G401.6 (cell line): ENCODE measurements around the gene ADIPOR2.
"Not testable (repeated sequence)": the region's sequence is repeated elsewhere in the genome, so short reads cannot be mapped to it uniquely, and the experiment has no call there.

Experiments
- FAIRE-seq: peaks from 2 replicates; lab custom pipeline; 2012; peaks lifted over from hg19 to GRCh38; lab: Jason Lieb, UNC

Gene ADIPOR2

DNA sequence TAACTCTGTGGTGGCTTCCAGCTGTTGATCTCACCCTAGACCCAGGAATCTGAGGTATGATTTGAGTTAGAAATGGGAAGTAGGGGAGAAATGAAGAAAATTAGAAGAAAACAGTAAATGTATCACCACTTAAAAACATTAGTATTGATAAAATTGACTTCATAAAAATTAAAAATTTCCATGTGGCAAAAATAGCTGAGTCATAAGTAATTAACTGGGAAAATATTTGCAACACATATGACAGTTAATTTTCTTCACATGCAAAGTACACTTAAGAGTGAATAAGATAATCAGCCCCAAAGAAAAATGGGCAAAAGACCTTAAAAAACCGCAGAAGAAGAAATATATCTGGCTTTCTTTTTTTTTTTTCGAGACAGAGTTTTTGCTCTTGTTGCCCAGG is 25.5 kb upstream of the ADIPOR2 start:
- no peak for FAIRE-seq

DNA sequence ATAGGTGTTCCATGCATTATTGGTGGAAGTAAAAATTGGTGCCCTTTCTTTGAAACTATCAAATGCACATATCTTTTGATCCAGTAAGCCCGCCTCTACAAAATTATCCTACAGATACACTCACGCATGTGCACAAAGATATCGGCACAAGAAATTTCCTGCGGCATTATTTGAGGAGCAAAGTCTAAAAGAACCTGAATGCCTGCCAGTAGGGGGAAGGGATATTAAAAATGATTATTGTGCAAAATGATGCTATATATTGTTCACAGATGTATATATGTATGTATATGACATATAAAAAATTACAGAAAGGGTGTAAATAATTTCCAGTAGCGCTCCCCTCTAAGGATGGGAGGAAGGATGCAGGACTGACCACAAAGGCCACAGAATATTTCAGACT is 24.7 kb upstream of the ADIPOR2 start:
- FAIRE-seq, result no peak

DNA sequence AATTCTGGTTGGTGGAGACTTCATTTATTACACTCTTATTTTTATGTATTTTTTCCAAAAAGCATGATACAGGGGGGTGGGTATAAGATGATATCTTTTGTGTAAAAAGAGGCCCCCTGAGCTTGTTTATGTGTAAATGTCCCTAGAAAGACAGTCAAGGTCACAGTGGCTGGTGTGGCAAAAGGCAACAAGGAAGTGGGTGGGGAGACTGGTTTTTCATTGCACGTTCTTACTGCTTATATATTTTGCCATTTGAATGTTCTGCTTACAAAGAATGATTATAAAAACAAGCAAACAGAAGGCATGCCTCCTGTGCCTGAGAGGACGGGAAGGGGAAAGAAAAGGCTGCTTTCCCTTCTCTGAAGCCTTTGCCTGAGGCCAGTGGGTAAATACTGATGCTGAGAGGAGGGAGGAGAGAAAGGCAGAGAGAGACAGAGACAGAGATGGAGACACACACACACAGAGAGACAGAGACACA is 24.1 kb upstream of the ADIPOR2 start:
- FAIRE-seq, result no peak

DNA sequence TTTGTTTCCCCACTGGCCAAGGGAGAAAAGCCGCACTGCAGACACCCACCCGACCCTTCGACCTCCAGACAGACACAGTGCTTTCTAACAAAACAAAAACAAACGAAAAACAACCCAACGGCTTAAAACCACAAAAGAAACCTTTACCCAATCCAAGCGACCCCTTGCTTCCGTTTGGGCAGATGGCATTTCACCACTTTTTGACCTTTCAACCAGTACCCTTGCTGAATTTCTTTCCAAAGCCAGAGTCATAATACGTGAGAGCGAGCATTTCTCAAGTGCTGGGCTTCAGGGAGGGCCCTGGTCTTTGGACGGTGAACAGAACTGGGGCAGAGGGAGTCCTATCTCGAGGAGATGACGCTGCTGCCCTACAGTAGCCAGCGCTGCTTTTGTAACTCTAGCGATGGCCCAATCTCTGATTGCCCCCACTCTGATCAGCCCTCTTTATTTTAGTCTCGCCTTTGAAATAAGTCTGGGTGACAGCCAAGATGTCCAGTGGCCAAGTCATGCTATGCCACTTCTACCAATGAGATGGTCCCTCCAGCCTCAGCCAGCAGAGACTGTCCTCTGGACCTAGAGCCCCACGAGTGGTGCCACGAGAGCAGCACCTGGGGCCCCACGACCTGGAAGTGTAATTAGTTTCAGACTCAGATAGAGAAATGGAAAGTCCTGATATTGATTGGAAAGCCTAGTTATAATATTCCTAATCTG is 21.9 kb upstream of the ADIPOR2 start:
- no peak for FAIRE-seq

DNA sequence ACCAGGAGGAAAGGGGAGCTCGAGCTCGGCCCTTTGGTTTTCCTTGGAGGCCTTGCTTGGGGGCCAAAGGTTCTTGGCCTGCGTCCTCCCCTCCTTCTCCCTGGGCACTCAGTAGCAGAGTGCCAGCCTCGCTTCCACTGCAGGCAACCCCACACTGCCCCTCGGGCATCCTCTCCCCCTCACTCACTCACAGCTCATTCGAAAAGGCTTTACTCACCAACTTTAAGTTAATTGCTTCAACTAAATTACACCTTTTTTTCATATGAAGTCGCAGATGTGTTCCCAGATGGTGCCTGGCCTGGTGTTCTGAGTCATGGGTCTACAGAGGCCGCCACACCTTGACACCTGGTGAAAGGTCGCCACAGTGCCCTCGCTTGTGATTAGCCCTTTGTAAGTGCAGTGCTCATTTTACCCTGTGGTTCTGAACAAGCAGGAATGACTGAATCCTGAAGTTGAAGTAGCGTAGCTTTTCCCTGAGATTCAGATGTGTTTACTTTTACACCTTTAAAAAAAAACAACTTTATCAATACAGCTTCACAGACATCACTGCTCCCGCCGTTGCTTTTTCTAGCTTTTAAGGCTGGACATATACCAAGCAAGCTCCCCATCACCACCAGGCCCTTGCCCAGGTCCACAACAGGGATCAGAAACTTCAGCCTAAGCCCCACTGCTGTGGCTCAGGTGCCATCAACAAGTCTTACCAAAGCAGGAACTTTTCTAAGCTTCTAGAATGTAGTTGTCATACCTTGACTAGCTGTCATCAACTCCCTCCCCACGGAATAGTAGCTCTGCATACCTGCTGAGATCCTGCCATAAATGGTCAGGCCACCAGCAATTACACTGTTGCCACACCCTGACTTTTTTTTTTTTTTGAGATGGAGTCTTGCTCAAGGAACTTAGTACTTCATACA is 20.3 kb upstream of the ADIPOR2 start:
- no peak for FAIRE-seq

DNA sequence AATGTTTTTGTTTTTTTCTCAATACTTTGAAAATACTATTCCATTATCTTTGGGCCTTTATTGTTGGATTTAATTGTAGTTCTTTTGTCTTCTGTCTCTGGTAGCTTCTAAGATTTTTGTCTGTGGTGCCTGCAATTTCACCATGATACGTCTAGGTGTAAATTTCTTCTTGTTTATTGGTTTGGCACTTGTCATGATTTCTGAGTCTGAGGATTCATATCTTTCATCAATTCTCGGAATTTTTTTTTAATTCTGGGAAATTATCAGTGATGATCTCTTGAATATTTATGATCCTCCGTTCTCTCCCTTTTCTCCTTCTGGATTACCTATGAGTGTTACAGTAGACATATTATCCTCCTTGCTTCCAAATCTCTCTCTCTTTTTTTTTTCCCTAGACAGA is 14.8 kb upstream of the ADIPOR2 start:
- no peak for FAIRE-seq

DNA sequence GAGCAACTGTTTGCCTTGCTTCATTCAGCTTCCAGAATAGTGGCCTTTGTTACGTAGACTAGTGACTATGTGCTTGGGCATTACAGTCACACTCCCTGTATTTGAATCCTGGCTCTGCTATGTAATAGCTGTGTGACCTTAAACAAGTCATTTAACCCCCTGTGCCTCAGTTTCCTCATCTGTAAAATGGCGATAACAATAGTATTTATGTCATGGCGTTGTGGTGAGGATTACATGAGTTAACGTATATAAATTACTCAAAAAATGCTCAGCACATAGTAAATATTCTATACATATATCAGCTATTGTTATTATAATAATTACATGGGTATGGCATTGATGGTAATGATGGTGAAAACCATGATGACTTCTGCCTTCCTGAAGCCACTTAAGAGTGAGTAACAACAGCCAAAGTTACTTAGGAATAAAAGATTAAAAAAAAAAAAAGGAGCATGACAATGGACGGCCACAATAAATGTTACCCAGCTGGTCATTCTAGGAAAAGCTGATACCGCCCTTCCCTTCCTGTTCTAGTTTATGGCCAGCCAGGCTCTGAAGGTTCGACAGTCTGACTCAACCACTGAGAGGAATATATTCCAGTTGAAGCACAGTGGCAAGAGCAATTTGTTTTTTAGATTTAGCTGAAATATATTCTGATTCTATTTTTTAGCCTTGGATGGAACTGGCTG is 9.9 kb upstream of the ADIPOR2 start:
- FAIRE-seq, result no peak

DNA sequence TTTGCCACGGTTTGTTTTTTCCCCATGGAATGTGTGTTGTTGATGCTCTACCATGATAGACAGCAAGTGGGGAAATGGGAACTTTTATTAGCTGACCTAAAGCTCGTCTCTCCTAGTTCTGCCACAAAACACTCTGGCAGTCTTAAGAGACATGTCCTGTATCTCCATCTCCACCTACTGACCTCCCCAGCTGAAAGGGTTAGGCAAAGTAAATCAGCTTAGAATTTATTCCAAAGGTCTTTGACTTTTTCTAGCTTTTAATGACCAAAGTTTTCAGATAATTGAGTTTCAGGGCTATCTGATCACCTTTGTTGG is 9.4 kb upstream of the ADIPOR2 start:
- no peak for FAIRE-seq

DNA sequence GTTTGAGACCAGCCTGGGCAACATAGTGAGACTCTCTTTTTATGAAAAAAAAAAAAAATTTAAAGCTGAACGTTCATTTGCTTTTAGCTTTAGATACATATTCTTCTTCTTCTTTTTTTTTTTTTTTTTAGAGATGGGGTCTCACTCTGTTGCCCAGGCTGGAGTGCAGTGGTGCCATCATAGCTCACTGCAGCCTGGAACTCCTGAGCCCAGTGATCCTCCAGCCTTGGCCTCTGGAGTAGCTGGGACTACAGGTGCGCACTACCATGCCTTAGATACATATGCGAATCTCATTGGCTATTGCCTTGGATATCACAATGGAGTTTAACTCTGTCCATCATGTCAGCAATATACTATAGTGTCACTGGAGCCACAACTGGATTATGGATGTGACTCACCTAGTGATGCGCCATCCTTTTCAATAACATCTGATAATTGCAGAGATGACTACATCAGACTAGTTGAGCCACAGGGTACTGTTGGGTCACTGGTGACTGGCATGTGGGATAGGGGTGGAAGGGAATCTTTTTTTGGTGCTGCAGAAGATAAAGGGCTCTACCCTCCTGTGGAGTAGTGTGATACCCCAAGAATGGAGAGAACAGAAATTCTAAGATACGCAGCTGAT is 2.7 kb upstream of the ADIPOR2 start:
- no peak for FAIRE-seq

DNA sequence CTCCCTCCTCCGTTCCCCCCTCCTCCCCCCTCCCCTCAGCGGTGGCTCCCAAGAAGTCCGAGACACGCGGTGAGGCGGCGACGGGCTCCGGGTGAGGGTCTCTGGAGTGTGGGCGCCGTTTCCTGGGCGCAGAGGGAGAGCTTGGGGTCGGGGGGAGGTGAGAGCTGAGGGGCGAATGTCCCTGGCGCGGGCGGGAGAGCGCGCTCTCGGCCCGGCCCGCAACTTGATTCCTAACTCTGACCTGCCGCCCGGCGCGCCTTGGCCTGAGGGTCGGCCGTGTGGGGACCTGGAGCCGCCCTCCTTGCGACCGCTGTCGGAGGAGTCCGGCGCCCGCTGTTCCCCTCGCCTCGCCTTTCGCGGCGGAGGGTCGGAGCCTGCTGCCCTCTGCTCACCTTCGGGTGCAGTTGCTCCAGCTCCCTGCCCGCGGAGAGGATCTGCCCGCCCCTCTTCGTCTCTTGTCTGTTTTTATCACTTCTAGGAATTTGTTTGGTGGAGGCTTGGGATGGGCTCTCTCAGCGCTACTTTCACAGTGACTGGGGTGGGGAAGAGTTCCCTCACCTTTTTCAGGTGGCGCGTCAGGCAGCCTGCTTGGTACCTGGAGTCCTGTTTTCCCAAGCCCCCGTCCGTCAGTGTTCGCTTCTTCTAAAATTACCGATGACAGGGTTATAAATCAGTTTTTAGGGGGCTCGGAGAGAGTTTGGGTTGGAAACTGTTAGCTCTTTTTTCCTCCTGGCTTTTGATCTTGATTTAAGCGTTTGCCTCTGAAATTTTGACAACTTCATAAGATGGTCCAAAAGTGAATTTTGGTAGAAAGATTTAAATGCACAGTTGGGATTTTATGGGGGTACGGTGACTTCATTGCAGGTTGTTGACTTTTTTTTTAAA is 495 bp downstream of the ADIPOR2 start:
- no peak for FAIRE-seq

DNA sequence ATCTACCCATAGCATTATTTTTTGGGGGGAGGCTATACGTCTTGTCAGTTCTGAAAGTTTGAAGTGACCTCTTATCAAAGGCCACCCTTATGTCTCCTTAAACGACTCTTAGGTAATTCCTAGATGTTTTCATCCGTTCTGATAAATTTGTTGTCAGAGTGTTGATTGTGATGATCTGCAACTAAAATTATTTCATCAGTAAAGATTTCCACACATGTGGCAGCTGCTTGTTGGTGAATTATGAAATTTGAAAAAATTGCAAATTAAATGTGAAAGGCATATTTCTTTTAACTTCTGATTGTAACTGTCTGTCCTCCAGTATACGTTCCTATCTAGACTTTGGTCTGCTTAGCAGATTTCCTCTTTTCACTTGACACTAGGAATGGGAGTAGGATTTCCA is 1.4 kb downstream of the ADIPOR2 start:
- peak; percentile 45 for FAIRE-seq

DNA sequence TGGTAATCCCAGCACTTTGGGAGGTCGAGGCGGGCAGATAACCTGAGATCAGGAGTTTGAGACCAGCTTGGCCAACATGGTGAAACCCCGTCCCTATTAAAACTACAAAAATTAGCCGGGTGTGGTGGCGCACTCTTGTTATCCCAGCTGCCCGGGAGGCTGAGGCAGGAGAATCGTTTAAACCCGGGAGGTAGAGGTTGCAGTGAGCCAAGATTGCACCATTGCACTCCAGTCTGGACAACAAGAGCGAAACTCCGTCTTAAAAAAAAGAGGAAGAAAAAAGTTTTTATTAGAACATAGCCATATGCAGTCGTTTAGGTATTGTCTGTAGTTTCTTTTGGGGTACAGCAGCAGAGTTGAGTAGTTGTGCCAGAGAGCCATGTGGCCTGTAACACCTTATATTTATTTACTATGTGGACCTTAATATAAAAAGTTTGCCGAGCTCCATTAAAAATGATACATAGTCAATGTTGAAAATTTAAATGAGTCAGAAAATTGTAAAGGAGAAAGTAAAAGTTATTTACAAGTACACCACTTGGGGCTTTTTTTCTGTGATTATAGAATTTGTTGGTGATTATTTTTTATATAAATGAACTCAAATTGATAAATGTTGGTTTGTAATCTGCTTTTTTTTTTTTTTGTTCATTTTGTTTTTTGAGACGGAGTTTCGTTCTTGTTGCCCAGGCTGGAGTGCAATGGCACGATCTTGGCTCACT is 2.2 kb downstream of the ADIPOR2 start:
- no peak for FAIRE-seq

DNA sequence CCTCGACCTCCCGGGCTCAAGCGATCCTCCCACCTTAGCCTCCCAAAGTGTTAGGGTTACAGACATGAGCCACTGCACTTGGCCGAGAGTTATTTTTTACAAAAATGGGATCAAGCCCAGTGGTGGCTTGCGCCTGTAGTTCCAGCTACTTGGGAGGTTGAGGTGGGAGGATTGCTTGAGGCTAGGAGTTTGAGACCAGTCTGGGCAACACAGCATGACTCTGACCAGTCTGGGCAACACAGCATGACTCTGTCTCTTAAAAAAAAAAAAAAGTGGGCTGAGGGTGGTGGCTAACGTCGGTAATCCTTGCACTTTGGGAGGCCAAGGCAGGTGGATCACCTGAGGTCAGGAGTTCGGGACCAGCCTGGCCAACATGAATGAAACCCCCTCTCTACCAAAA is 4.2 kb downstream of the ADIPOR2 start:
- not testable (repeated sequence) for FAIRE-seq

DNA sequence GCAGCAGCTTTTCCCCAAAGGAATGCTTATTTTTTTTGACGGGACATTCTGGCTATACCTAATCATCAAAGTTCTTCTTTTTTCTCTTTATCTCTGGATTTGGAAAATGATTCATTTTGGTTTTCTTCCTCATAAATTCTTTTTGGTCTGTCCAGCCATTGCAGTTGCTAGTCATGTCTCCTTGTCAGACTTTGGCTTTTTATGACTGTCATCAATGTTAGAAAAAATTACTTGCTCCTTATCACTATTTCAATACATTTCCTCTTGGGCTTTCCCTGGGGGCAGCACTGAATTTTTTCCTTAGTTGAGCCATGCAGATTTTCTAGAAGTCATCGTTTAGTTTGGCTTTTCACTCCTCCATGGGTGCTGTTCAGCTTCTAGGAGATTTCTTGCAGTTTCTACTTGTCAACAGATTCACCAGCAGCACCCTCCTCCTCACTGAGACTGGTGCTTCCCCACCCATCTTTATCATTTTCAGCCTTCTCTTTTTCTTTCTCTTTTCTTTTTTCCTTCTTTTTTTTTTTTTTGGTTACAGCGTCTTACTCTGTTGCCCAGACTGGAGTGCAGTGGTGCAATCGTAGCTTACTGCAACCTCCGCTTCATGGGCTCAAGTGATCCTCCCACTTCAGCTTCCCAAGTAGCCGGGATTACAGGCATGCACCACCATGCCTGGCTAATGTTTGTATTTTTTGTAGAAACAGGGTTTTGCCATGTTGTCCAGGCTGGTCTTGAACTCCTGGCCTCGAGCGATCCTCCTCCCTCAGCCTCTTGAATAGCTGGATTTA is 5.2 kb downstream of the ADIPOR2 start:
- FAIRE-seq, result no peak

DNA sequence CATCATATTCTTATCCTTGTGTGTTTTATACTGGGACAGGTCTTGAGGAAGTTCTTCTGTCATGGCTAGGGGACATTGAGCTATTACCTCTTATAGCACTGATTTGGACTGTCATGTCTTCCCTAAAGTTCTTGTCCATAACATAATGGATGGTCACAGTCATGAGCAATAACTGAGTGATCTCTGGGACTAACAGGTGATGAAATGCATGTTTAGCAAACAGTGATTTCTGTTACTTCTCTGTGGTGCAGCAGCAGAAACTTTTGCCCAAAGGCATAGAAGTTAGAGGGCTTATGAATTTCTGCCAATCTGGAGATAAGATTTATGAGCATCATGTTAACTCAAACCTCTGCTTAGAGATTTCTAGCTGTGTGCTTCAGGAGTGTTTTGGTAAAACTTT is 5.9 kb downstream of the ADIPOR2 start:
- no peak for FAIRE-seq

DNA sequence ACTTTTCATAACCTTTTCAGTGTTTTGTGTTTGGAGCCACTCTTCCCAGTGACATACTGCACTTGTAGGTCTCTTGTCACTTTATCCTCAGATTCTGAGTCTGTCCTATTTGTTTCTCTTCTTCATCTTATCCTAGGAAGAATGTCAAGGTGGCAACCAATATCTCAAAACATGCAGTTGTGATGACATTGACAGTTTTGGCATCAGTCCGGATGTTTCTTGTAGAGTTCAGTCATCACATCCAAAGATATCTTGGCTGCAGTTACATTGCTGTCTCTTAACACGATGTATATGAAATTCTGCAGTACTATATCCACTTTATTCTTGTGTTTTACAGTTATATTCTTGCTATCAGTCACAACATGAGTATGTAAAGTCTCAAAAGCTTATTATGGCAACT is 6.4 kb downstream of the ADIPOR2 start:
- no peak for FAIRE-seq

DNA sequence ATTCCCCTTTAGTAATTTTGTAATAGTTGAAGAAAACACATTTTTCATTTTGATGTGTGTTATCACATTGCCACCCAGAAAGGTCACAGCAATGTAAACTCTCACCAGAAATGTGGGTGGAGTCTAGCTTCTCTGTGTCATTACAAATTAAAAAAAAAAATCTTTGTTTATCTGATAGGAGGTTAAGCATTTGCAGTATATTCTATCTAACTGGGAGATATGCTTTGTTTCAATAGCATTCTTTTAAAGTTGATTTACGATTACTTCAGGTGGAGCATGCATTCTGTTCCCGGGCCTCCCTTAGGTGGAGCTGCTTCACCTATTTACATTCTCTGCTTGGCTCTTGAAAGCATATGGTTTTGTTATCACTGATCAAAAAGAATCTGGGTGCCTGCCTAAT is 7.8 kb downstream of the ADIPOR2 start:
- FAIRE-seq, result no peak

DNA sequence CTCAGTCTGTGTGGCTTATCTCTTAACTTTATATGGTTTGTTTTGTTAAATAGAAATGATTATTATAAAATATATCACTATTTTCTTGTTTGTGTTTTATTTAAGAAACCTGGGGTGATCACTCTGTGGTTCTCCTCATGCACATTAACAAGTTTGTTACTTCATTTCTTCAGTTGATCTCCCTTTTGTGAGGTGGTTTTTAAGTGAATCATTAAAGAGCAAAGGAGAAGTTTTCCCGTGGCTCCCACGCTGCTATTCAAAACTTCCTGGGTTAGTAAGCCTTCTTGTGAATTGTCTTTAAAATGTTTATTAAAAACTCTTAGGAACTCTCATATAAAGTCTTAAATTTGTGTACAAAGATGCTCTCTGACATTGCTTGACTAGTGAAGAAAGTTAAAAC is 11.8 kb downstream of the ADIPOR2 start:
- no peak for FAIRE-seq

DNA sequence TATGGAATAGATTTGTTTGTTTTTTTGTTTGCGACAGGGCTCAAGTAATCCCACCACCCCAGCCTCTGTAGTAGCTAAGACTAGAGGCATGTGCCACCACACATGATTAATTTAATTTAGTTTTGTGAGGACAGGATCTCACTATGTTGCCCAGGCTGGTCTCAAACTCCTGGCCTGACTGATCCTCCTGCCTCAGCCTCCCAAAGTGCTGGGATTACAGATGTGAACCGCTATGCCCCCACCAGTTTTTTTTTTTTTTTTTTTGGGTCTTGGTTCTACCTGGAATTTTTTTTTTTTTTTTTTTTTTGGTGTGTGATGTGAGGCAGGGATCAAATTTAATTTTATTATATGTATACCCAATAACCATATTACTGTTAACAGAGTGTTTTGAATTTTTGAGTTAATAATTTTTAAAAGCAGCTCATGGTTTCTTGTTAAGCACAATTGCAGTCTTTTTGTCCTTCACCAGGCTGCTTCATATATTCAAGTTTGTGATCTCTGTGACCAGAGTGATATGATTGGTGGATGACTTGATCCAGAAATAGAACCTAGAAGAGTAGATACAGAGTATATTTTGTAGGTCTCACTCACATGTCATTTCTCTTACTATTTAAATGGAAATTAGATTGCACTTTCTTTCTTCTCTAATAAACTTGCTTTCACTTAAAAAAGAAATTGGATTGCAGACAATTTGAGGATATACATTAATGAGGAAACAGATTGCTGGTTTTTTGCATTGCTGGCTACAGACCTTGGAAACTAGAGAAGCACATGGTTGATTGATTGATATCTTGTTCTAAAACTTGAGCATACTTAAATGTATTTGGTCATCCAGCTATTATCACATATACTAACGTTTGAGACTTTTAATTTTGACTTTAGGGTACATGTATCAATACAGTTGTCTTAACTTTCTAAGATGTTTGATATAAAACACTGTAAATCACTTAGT is 13.2 kb downstream of the ADIPOR2 start:
- FAIRE-seq, result no peak
